Measurements from ENCODE around the gene TBX18. TPM values are rescaled to one million over a fixed set of nuclear protein-coding genes. Genes with fewer than 3 reads are reported as not detected.

TBX18 gene
- total RNA-seq, result not detected

DNA sequence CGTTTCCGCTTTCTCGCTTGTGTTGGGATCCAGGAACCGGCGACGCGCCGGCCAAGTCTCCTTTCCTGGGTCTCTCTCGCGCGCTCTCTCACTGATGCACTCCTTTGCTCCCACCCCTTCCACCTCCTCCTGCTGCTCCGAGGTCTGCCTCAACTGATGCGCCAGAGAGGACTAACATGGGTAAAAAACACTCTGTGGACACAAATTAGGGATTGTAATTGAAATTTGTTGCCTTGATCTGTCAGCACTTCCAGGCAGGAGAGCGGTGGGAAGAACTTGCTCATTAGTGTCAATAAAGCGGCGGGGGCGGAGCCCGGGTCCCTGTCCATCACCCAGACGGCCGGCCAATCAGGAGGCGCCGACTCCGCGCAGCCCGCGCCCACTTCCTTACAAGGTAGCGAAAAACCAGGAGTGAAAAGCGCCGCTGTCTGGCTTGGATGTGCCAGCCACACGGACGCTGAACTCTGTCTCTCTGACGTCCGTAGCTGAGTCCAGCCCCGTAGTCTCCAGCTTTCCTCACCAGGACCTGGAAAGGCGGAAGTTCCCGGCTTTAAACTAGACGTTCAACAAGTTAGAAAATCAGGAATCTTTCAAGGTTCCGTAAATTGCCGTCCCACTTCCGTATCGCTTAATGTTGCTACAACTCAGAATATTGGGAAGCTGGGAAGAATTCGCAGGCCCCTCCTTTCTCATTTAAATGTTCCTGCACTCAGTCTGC, at the start of gene TBX18:
Gene TBX18, minus strand, starts transcription at position 267 of the 718 bp plus-strand sequence. CDS start 417 bp downstream, outside the sequence.
- Mint-ChIP-seq H3K9me3 (peaks cover 2% of the 10 kb centered on the region), H3K27ac (no peak within 1 kb of the TSS), H3K27me3 (peaks cover 64% of the 10 kb centered on the region), H3K36me3 (ENCODE audit: low read depth) (peaks cover 4% of the 10 kb centered on the region), H3K4me1 (ENCODE audit: low read depth) (peaks cover 6% of the 10 kb centered on the region), H3K4me3 (peak within 1 kb of the TSS; percentile 52)
- TF ChIP-seq, protein P1, sequence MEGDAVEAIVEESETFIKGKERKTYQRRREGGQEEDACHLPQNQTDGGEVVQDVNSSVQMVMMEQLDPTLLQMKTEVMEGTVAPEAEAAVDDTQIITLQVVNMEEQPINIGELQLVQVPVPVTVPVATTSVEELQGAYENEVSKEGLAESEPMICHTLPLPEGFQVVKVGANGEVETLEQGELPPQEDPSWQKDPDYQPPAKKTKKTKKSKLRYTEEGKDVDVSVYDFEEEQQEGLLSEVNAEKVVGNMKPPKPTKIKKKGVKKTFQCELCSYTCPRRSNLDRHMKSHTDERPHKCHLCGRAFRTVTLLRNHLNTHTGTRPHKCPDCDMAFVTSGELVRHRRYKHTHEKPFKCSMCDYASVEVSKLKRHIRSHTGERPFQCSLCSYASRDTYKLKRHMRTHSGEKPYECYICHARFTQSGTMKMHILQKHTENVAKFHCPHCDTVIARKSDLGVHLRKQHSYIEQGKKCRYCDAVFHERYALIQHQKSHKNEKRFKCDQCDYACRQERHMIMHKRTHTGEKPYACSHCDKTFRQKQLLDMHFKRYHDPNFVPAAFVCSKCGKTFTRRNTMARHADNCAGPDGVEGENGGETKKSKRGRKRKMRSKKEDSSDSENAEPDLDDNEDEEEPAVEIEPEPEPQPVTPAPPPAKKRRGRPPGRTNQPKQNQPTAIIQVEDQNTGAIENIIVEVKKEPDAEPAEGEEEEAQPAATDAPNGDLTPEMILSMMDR (IDR thresholded peaks at IDR 0.05), result no peak
- DNase-seq (peak; percentile 54), ATAC-seq (peak; percentile 49)
- ChIA-PET CTCF (interaction anchor here (1.0 kb wide), 1 partner anchor 9 kb away, joined by 3 read pairs; no protein-coding TSS in a partner anchor), POLR2A (interaction anchor here (1.4 kb wide), 1 partner anchor 13 kb away, joined by 3 read pairs; no protein-coding TSS in a partner anchor)
- intact Hi-C loops (cut with micrococcal nuclease), result loop anchor here (10.0 kb wide), 1 partner anchor 910 kb away; the partner anchor contains the start of genes CYB5R4 and RIPPLY2

DNA sequence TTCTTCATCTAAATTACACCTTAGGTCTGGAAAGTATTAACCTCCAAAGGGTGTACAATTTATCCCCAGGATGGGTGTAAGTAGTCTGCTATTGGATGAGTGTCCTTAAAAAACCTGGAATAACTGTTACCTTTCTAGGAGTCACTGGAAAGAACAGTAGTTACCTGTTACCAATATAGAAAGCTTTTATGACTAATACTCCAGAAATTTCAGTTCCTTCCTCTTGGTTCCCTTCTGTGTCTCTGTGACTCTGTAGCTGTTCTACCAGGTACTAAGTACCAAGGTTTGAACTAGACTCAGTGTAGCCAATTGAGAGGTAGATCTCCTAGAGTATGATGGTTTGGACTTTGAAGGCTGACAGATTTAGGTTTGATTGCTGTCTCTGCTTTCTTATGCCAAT, 47.0 kb upstream of the TBX18 start:
- H3K4me3 Mint-ChIP-seq, result no peak overlapping the region
- H3K4me1 Mint-ChIP-seq (ENCODE audit: low read depth), result no peaks in the 10 kb centered on the region
- no peak for ATAC-seq
- ChIA-PET CTCF (interaction anchor here (1.7 kb wide), 1 partner anchor 36 kb away, joined by 4 read pairs; no protein-coding TSS in a partner anchor), POLR2A (no interaction called here)
- no peak overlapping the region for H3K27ac Mint-ChIP-seq
- no peaks in the 10 kb centered on the region for H3K27me3 Mint-ChIP-seq
- TF ChIP-seq, protein P1 (IDR thresholded peaks at IDR 0.05), result no peak
- no peaks in the 10 kb centered on the region for H3K9me3 Mint-ChIP-seq
- intact Hi-C loops (cut with micrococcal nuclease), result no loop called here
- no peak for DNase-seq
- no peaks in the 10 kb centered on the region for H3K36me3 Mint-ChIP-seq (ENCODE audit: low read depth)

DNA sequence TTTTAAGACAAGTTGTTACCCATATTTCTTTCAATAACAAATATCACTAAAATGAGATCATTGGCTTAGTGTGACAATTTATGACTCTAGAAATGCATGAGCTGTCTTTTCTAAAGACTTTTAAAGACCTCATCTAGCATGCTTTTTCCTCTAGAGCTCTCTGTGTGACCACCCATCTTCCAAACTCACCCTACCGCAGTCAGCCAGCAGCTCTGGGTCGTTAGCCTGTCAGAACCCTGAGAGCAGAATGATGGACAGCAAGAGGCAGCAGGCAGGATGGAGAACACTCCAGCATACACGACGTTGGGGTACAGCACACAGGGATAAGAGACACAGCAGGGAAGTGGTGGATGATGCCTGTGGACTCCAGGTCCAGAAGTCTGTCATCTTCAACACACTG, 45.1 kb upstream of the TBX18 start:
- intact Hi-C loops (cut with micrococcal nuclease), result no loop called here

DNA sequence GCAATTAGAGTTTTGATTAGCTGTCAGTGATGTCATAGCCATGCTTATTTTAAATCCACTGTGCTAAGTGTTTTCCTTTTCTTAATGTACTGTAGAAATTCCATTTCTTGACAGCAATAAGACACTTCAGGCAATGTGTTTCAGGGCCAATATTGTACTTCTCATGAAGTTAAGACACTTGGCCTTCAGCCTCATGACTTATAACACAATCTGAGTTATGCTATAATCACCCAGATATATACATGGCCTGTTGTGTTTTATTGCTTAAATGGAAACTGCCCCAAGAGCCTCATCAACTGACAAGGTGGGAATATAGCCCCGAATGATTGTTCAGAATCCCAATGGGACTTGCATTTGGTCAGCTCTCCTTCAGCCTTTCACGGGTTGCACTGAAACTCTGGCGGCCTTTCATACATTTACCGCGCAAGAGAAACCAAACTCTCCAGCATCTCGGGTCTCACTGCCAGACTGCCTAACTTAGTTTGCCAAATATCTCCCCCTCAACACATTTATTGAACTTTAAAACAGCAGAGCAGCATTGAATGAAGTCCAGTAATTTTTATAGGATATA, 44.2 kb upstream of the TBX18 start:
- POLR2A ChIA-PET, result no interaction called here
- H3K36me3 Mint-ChIP-seq (ENCODE audit: low read depth), result no peaks in the 10 kb centered on the region
- intact Hi-C loops (cut with micrococcal nuclease), result no loop called here

More for the DNA sequence above, 45.1 kb upstream of the TBX18 start:
- no peaks in the 10 kb centered on the region for H3K9me3 Mint-ChIP-seq
- CTCF ChIA-PET, result no interaction called here
- no peak for ATAC-seq
- no peak overlapping the region for H3K27ac Mint-ChIP-seq
- DNase-seq, result no peak
- TF ChIP-seq, protein P1 (IDR thresholded peaks at IDR 0.05), result no peak
- no peak overlapping the region for H3K4me3 Mint-ChIP-seq
- no peaks in the 10 kb centered on the region for H3K27me3 Mint-ChIP-seq
- POLR2A ChIA-PET, result no interaction called here
- H3K36me3 Mint-ChIP-seq (ENCODE audit: low read depth), result no peaks in the 10 kb centered on the region
- H3K4me1 Mint-ChIP-seq (ENCODE audit: low read depth), result no peaks in the 10 kb centered on the region

More for the DNA sequence above, 44.2 kb upstream of the TBX18 start:
- CTCF ChIA-PET, result no interaction called here
- ATAC-seq (no peak), DNase-seq (no peak)
- TF ChIP-seq, protein P1 (IDR thresholded peaks at IDR 0.05), result no peak
- H3K27ac Mint-ChIP-seq, result no peak overlapping the region
- no peaks in the 10 kb centered on the region for H3K27me3 Mint-ChIP-seq
- H3K4me1 Mint-ChIP-seq (ENCODE audit: low read depth), result no peaks in the 10 kb centered on the region
- no peaks in the 10 kb centered on the region for H3K9me3 Mint-ChIP-seq
- no peak overlapping the region for H3K4me3 Mint-ChIP-seq
